Measurements from ENCODE around the gene PTPRG.
"Not testable (repeated sequence)": the region's sequence is repeated elsewhere in the genome, so short reads cannot be mapped to it uniquely, and the experiment has no call there.

Gene PTPRG

GRCh38 chr3:61748288-61748687, 186.9 kb downstream of the PTPRG start:
- DNase-seq (ENCODE audit: low read depth), result no peak
- TF ChIP-seq CTCF (IDR thresholded peaks at IDR 0.05; ENCODE audit: insufficient read depth, low read depth, low read length, missing control alignments), result no peak
- H3K4me3 ChIP-seq (ENCODE audit: low read length), result no peak overlapping the region

GRCh38 chr3:61750766-61751165, 189.4 kb downstream of the PTPRG start:
- DNase-seq (ENCODE audit: low read depth), result no peak
- no peak for TF ChIP-seq CTCF (IDR thresholded peaks at IDR 0.05; ENCODE audit: insufficient read depth, low read depth, low read length, missing control alignments)
- no peak overlapping the region for H3K4me3 ChIP-seq (ENCODE audit: low read length)

GRCh38 chr3:61758839-61759238, 197.5 kb downstream of the PTPRG start:
- no peak for DNase-seq (ENCODE audit: low read depth)
- no peak overlapping the region for H3K4me3 ChIP-seq (ENCODE audit: low read length)
- no peak for TF ChIP-seq CTCF (IDR thresholded peaks at IDR 0.05; ENCODE audit: insufficient read depth, low read depth, low read length, missing control alignments)

- not testable (repeated sequence) for H3K4me3 ChIP-seq (ENCODE audit: low read length); DNase-seq (ENCODE audit: low read depth)
Measured at GRCh38 chr3:61760783-61761182, 199.4 kb downstream of the PTPRG start.

- no peak for TF ChIP-seq CTCF (IDR thresholded peaks at IDR 0.05; ENCODE audit: insufficient read depth, low read depth, low read length, missing control alignments)
- DNase-seq (ENCODE audit: low read depth), result no peak
- H3K4me3 ChIP-seq (ENCODE audit: low read length), result no peak overlapping the region
Measured at GRCh38 chr3:61761694-61762430, 200.5 kb downstream of the PTPRG start.

GRCh38 chr3:61765157-61765876, 203.9 kb downstream of the PTPRG start:
- no peak for TF ChIP-seq CTCF (IDR thresholded peaks at IDR 0.05; ENCODE audit: insufficient read depth, low read depth, low read length, missing control alignments)
- DNase-seq (ENCODE audit: low read depth), result peak; percentile 33
- H3K4me3 ChIP-seq (ENCODE audit: low read length), result no peak overlapping the region

- H3K4me3 ChIP-seq (ENCODE audit: low read length), result no peak overlapping the region
- TF ChIP-seq CTCF (IDR thresholded peaks at IDR 0.05; ENCODE audit: insufficient read depth, low read depth, low read length, missing control alignments), result no peak
- peak; percentile 74 for DNase-seq (ENCODE audit: low read depth)
Measured at GRCh38 chr3:61768284-61769037, 207.1 kb downstream of the PTPRG start.
